ENCODE measurements around the gene TNPO1. TPM values are rescaled to one million over a fixed set of nuclear protein-coding genes. Genes with fewer than 3 reads are reported as not detected.

TNPO1 gene
- total RNA-seq, 2 donors from 2014 or later, result 107 to 113 TPM

GRCh38 chr5:72817076-72817481, 618 bp downstream of the TNPO1 start:
- intact Hi-C loops (cut with DNase I), result loop anchor here (5.0 to 10.0 kb wide), 3 partner anchors 138 to 450 kb away; partner anchors contain the start of gene FCHO2
- DNase-seq (ENCODE audit: low spot score), result peak; percentile 46
- no peaks in the 10 kb centered on the region for H3K27me3 ChIP-seq (replicated peaks; ENCODE audit: insufficient read depth)
- H3K4me1 ChIP-seq (replicated peaks), result no peaks in the 10 kb centered on the region
- TF ChIP-seq POLR2A (IDR thresholded peaks at IDR 0.05) (peak; percentile 7), POLR2AphosphoS5 (IDR thresholded peaks at IDR 0.05) (no peak)
- under 1% methylated on average over 24 of the region's 24 CpGs for WGBS
- H3K9me3 ChIP-seq, result no peaks in the 10 kb centered on the region
- no peaks in the 10 kb centered on the region for H3K36me3 ChIP-seq
- peak overlapping the region; percentile 70 to 79 for H3K4me3 ChIP-seq
- H3K27ac ChIP-seq, result peak overlapping the region; percentile 94 to 96

GRCh38 chr5:72817671-72818266, 1.3 kb downstream of the TNPO1 start:
- Histone ChIP-seq H3K27ac (peak overlapping the region; percentile 94 to 96), H3K27me3 (replicated peaks; ENCODE audit: insufficient read depth) (no peaks in the 10 kb centered on the region), H3K4me1 (replicated peaks) (no peaks in the 10 kb centered on the region), H3K4me3 (peak overlapping the region; percentile 70 to 79), H3K36me3 (no peaks in the 10 kb centered on the region), H3K9me3 (no peaks in the 10 kb centered on the region)
- intact Hi-C loops (cut with DNase I), result loop anchor here (5.0 to 10.0 kb wide), 3 partner anchors 137 to 450 kb away; partner anchors contain the start of gene FCHO2
- TF ChIP-seq CTCF (IDR thresholded peaks at IDR 0.05), result no peak
- TF ChIP-seq POLR2A (IDR thresholded peaks at IDR 0.05), result no peak
- TF ChIP-seq POLR2AphosphoS5 (IDR thresholded peaks at IDR 0.05), result no peak
- 8% methylated on average over 6 of the region's 6 CpGs for WGBS
- no peak for DNase-seq (ENCODE audit: low spot score)

- Histone ChIP-seq H3K4me3 (no peak overlapping the region), H3K27me3 (replicated peaks; ENCODE audit: insufficient read depth) (no peaks in the 10 kb centered on the region), H3K9me3 (no peaks in the 10 kb centered on the region), H3K27ac (no peak overlapping the region), H3K36me3 (no peaks in the 10 kb centered on the region), H3K4me1 (replicated peaks) (no peaks in the 10 kb centered on the region)
- intact Hi-C loops (cut with DNase I), result loop anchor here (5.0 to 10.0 kb wide), 3 partner anchors 136 to 452 kb away; partner anchors contain the start of gene FCHO2
- TF ChIP-seq CTCF (IDR thresholded peaks at IDR 0.05) (peak in 3 of 4 experiments; percentile 34 to 63 (median 48)), POLR2AphosphoS5 (IDR thresholded peaks at IDR 0.05) (no peak)
- 43% methylated on average over 5 of the region's 5 CpGs for WGBS
- DNase-seq (ENCODE audit: low spot score), result peak; percentile 51
Observed at GRCh38 chr5:72818866-72819534, 2.5 kb downstream of the TNPO1 start.

- TF ChIP-seq POLR2A (IDR thresholded peaks at IDR 0.05) (no peak), POLR2AphosphoS5 (IDR thresholded peaks at IDR 0.05) (no peak), CTCF (IDR thresholded peaks at IDR 0.05) (no peak)
- no peaks in the 10 kb centered on the region for H3K9me3 ChIP-seq
- DNase-seq (ENCODE audit: low spot score), result no peak
- H3K27me3 ChIP-seq (replicated peaks; ENCODE audit: insufficient read depth), result no peaks in the 10 kb centered on the region
- H3K27ac ChIP-seq, result no peak overlapping the region
- intact Hi-C loops (cut with DNase I), result no loop called here
- no peaks in the 10 kb centered on the region for H3K4me1 ChIP-seq (replicated peaks)
- H3K4me3 ChIP-seq, result no peak overlapping the region
- 96% methylated on average over 2 of the region's 2 CpGs for WGBS
- H3K36me3 ChIP-seq, result no peaks in the 10 kb centered on the region
Observed at GRCh38 chr5:72821776-72822175, 5.3 kb downstream of the TNPO1 start.

- TF ChIP-seq POLR2A (IDR thresholded peaks at IDR 0.05) (no peak), POLR2AphosphoS5 (IDR thresholded peaks at IDR 0.05) (no peak), CTCF (IDR thresholded peaks at IDR 0.05) (no peak)
- Histone ChIP-seq H3K4me1 (replicated peaks) (no peaks in the 10 kb centered on the region), H3K36me3 (no peaks in the 10 kb centered on the region), H3K9me3 (no peaks in the 10 kb centered on the region), H3K27ac (no peak overlapping the region), H3K4me3 (no peak overlapping the region), H3K27me3 (replicated peaks; ENCODE audit: insufficient read depth) (no peaks in the 10 kb centered on the region)
- 88% methylated on average over 2 of the region's 2 CpGs for WGBS
- no peak for DNase-seq (ENCODE audit: low spot score)
- intact Hi-C loops (cut with DNase I), result no loop called here
Observed at GRCh38 chr5:72822944-72823343, 6.5 kb downstream of the TNPO1 start.
